Mucosa of rectum (tissue), 2 donors: Measurements from ENCODE around the gene DGKZ.

Experiments used
- H3K27ac ChIP-seq, 2 donors: one replicate each; pipeline ENCODE4 v1.7.0; 2013; ENCODE audit warnings: inconsistent platforms in 2 of 2, low read depth in 2 of 2, low read length in 2 of 2
- H3K27me3 ChIP-seq, 2 donors: one replicate each; pipeline ENCODE4 v1.7.0; 2013; ENCODE audit warnings: low read length in 2 of 2; ENCODE audit not compliant: control insufficient read depth in 2 of 2, insufficient read depth in 2 of 2
- H3K36me3 ChIP-seq, 2 donors: one replicate each; pipeline ENCODE4 v1.7.0; 2013; ENCODE audit warnings: low read length in 2 of 2; ENCODE audit not compliant: control insufficient read depth in 2 of 2, insufficient read depth in 2 of 2
- H3K4me1 ChIP-seq, 2 donors: one replicate each; pipeline ENCODE4 v1.7.0; 2013; ENCODE audit warnings: low read length in 2 of 2, mild to moderate bottlenecking in 1 of 2; ENCODE audit not compliant: control insufficient read depth in 2 of 2, insufficient read depth in 2 of 2
- H3K4me3 ChIP-seq, 2 donors: one replicate each; pipeline ENCODE4 v1.7.0; 2013; ENCODE audit warnings: low read length in 2 of 2
- H3K9ac ChIP-seq, 2 donors: one replicate each; pipeline ENCODE4 v1.7.0; 2013; ENCODE audit warnings: low read length in 2 of 2, low read depth in 1 of 2, mild to moderate bottlenecking in 1 of 2
- H3K9me3 ChIP-seq, 2 donors: one replicate each; pipeline ENCODE4 v1.7.0; 2013; ENCODE audit warnings: low read length in 2 of 2; ENCODE audit not compliant: control insufficient read depth in 2 of 2
- donor health status: healthy.
- donor health status: Normal muscosa, but diverticular disease.

Gene DGKZ

DNA sequence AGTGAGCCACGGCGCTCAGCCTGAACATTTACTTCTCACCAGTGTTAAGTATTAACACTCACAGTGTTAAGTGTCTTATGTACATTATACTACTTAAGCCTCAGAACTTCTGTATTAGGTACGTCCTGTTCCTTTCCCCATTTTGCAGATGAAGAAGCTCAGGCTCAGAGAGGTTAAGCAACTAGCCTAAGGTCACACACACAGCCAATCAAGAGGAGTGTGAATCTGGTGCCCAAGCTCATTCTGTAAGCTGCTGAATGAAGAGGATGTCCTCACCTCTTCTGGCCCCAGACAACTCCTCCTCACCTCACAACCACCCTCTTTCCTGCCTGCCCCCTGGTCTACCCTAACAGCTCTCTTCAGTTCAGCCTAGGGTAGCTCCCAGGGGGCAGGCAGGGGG is 39.9 kb upstream of the DGKZ start:
- no peak overlapping the region for H3K9ac ChIP-seq
- no peak overlapping the region for H3K4me3 ChIP-seq
- H3K36me3 ChIP-seq = peaks cover 33 to 51% of the 10 kb centered on the region in 2 donors
- no peak overlapping the region for H3K27ac ChIP-seq
- H3K9me3 ChIP-seq = no peaks in the 10 kb centered on the region
- no peaks in the 10 kb centered on the region for H3K27me3 ChIP-seq
- no peaks in the 10 kb centered on the region for H3K4me1 ChIP-seq

DNA sequence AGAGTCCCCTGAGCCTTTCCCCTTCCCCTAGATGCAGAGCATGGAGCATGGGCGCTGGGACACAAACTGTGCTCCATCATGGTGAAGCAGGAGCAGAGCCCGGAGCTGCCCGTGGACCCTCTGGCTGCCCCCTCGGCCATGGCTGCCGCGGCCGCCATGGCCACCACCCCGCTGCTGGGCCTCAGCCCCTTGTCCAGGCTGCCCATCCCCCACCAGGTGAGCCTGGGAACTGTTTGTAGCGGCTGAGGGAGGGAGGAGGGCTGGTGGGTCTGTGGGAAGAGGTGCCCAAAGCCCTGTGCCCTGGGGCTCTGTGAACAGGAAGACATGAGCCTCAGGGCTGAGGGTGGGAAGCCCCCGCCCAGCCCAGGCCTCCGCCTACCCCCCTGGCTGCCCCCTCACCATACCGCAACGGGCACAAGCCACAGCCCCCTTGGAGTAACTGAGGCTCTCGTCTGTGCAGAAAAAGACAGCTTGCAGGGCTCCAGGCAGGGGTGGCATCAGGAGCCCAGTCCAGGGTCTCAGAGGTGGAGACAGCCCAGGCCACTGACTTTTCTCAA is 39.4 kb upstream of the DGKZ start:
- Histone ChIP-seq H3K27me3 (no peaks in the 10 kb centered on the region), H3K27ac (no peak overlapping the region), H3K9ac (no peak overlapping the region), H3K9me3 (no peaks in the 10 kb centered on the region), H3K4me1 (no peaks in the 10 kb centered on the region), H3K4me3 (no peak overlapping the region), H3K36me3 (peaks cover 36 to 54% of the 10 kb centered on the region in 2 donors)

DNA sequence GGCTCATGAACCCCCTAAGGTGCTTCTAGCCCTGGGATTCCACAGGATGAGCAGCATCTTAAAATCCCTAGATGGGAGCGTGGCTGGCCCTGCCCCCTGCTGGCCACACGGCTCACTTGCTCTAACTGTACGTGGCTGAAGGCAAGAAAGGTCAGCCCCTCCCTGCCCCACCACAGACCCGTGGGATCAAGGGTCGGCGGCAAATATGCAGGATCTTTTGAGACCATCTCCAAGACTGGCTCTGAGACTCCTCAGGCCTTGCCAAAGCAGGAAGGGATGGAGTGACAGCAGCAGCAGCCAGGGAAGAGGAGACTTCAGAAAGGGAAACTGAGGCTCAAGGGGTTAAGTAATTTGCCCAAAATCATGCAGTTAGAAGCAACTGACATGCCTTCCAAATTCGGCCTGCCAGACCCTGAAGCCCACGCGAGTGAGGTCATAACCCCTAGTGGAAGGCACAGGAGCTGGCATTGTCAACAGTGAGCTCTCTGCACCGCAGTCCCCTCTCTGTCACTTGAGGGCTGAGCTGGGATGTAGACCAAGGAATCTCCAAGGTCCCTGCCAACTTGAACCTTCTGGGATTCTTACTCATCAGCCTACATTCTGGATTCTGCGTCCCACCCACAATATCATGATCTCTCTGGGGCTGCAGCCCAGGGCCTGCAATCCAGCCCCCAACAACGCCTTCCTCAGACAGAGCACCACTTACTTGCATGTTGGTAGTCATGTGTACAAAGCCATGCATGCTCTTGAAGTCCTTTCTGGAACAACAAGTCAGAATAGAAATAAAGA is 38.4 kb upstream of the DGKZ start:
- peaks cover 37 to 53% of the 10 kb centered on the region in 2 donors for H3K36me3 ChIP-seq
- no peak overlapping the region for H3K9ac ChIP-seq
- no peaks in the 10 kb centered on the region for H3K4me1 ChIP-seq
- H3K9me3 ChIP-seq = no peaks in the 10 kb centered on the region
- no peaks in the 10 kb centered on the region for H3K27me3 ChIP-seq
- no peak overlapping the region for H3K4me3 ChIP-seq
- H3K27ac ChIP-seq = no peak overlapping the region

DNA sequence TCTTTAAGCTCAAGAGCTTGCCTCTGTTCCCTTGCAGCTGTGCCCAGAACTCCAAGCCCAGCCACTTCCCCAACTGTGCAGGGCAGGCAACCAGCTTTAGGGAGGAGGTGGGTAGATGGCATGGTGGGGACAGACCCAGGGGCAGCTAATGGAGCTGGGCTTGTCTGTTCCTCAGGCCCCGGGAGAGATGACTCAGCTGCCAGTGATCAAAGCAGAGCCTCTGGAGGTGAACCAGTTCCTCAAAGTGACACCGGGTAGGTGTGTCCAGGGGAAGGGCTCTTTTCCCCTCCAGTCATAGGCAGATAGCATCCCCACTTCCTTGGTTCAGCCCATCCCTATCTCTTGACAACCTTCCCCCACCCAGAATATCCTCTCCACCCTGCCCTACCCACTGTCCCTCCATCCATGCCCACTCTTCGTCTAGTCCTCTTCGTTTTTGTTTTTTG is 37.4 kb upstream of the DGKZ start:
- Histone ChIP-seq H3K27me3 (no peaks in the 10 kb centered on the region), H3K9ac (no peak overlapping the region), H3K4me3 (no peak overlapping the region), H3K36me3 (peaks cover 38 to 53% of the 10 kb centered on the region in 2 donors), H3K9me3 (no peaks in the 10 kb centered on the region), H3K4me1 (no peaks in the 10 kb centered on the region), H3K27ac (no peak overlapping the region)

DNA sequence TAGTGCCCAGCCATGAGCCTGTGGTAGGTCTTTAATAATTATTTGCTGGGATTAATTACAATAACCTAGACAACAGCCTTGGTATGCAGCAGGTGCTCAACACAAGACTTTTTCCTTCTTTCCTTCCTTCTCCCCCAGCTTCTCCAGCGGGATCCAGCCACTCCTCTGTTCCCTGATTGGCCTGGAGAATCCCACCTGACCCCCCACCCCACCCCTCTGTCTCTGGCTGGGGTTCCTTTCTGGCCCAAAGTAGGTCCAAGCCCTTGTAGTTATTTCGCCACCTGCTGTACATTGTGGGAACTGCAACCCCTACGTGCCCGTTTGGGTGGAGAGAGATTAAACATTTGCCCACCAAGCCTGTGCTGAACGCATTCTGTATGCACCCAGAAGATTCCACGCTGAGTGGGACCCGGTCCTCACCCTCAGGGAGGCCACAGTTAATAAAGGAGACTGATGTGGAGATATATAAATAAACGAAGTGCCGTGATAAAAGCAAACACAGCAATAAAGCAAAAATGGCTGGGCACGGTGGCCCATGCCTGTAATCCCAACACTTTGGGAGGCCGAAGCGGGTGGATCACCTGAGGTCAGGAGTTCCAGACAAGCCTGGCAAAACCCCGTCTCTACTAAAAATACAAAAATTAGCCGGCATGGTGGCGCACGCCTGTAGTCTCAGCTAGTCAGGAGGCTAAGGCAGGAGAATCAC is 32.1 kb upstream of the DGKZ start:
- H3K4me3 ChIP-seq = no peak overlapping the region
- peaks cover 0 to 5% of the 10 kb centered on the region in 2 donors for H3K4me1 ChIP-seq
- no peak overlapping the region for H3K27ac ChIP-seq
- H3K36me3 ChIP-seq = peaks cover 58 to 65% of the 10 kb centered on the region in 2 donors
- H3K27me3 ChIP-seq = no peaks in the 10 kb centered on the region
- H3K9ac ChIP-seq = no peak overlapping the region
- H3K9me3 ChIP-seq = no peaks in the 10 kb centered on the region

DNA sequence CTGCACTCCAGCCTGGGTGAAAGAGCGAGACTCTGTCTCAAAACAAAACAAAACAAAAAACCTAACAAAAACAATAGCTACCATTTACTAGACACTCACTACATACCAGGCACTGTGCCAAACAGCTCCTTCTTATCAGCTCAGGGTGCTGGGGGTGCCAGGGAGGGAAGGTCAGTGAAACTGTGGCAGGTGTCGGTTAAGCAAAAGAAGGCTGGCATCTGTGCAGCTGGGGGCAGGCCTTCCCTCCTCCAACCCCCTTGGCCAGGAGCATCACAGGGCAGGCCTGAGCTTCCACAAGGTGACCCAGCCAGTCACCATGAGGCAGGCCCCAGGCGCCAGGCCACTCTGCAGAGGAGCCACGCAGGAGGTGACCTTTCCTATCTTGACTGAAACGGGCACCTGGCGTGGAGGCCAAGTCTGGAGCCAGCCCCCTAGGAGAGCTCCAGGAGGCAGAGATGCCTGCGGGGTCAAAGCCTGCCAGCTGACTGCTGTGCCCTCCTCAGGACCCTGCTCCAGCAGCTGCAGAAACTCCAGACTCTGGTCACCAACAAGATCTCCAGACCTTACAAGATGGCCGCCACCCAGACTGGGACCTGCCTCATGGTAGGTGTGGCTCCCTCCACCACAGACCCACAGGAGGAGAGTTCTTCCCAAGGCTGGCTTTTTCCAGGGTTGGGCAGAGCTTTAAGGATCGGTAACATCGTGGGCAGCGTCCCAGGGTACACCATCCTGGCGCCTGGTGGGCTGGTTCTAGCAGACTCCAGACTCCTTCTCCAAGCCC is 31.3 kb upstream of the DGKZ start:
- Histone ChIP-seq H3K9me3 (no peaks in the 10 kb centered on the region), H3K36me3 (peaks cover 58 to 64% of the 10 kb centered on the region in 2 donors), H3K27me3 (no peaks in the 10 kb centered on the region), H3K4me1 (peaks cover 0 to 5% of the 10 kb centered on the region in 2 donors), H3K9ac (no peak overlapping the region), H3K27ac (no peak overlapping the region), H3K4me3 (no peak overlapping the region)

DNA sequence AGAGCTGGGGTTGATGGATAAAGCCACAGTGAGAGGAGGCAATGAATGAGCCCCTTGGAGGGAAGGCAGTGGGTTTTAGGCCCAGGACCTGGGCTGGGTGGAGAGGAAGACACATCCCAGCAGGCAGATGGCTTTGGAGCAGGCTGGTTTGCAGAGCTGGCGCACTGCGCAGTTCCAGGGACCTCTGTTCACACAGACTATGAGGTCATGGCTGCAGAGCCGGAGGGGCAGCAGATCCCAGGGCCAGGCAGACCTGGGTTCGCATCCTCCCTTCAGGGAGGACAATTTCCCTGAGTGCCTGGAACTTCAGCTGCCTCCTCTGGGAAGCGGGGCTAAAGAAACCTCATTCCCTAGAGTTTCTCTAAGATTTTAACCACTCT is 28.2 kb upstream of the DGKZ start:
- Histone ChIP-seq H3K27ac (no peak overlapping the region), H3K4me3 (no peak overlapping the region), H3K27me3 (no peaks in the 10 kb centered on the region), H3K9ac (no peak overlapping the region), H3K4me1 (peaks cover 0 to 5% of the 10 kb centered on the region in 2 donors), H3K36me3 (peaks cover 43 to 56% of the 10 kb centered on the region in 2 donors), H3K9me3 (no peaks in the 10 kb centered on the region)

DNA sequence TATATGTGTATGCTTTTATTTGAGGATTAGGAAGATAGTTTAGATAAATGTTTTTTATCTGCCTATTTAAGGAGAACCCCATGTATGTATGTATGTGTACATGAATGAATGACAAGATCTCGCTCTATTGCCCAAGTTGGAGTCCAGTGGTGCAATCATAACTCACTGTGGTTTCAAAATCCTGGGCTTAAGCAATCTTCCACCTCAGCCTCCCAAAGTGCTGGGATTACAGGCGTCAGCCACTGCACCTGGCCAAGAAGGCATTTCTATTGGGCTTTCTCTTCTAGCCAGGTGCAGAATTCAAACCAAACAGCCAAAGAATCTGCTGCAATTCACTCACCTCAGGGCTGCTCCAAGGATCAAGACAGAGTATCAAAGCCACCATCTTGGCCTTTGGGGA is 25.5 kb upstream of the DGKZ start:
- no peak overlapping the region for H3K27ac ChIP-seq
- H3K27me3 ChIP-seq = no peaks in the 10 kb centered on the region
- no peaks in the 10 kb centered on the region for H3K9me3 ChIP-seq
- H3K9ac ChIP-seq = no peak overlapping the region
- H3K4me1 ChIP-seq = peaks cover 0 to 5% of the 10 kb centered on the region in 2 donors
- no peak overlapping the region for H3K4me3 ChIP-seq
- peaks cover 30 to 45% of the 10 kb centered on the region in 2 donors for H3K36me3 ChIP-seq

DNA sequence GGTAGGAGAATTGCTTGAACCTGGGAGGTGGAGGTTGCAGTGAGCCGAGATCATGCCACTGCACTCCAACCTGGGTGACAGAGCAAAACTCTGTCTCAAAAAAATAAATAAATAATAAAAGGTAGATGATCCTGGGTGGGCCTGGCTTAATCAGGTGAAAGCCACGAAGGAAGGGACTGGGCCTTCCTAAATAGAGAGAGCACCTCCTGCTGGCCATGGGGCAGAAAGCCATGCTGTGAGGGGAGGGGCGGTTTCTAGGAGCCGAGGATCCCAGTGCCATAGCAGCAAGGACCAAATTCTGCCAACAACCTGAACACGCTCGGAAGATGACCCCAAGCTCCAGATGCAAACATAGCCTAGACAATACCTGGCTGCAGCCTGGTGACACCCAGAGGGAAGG is 24.5 kb upstream of the DGKZ start:
- Histone ChIP-seq H3K27ac (no peak overlapping the region), H3K9me3 (no peaks in the 10 kb centered on the region), H3K9ac (no peak overlapping the region)

More for the DNA sequence above, 24.5 kb upstream of the DGKZ start:
- peaks cover 0 to 5% of the 10 kb centered on the region in 2 donors for H3K4me1 ChIP-seq
- no peak overlapping the region for H3K4me3 ChIP-seq
- H3K36me3 ChIP-seq = peaks cover 22 to 35% of the 10 kb centered on the region in 2 donors
- no peaks in the 10 kb centered on the region for H3K27me3 ChIP-seq
